ENCODE results near the gene FLOT1. TPM values are rescaled to one million over a fixed set of nuclear protein-coding genes. Genes with fewer than 3 reads are reported as not detected.
A peak's percentile ranks its signal among the peaks of the same experiment; 100 is the strongest.

FLOT1 gene
- total and polyA plus RNA-seq, 2 of the 13 experiments (the other 11 are each of a cell fraction or from before 2014, with no cell fraction given), result 82.3 to 130 TPM

DNA sequence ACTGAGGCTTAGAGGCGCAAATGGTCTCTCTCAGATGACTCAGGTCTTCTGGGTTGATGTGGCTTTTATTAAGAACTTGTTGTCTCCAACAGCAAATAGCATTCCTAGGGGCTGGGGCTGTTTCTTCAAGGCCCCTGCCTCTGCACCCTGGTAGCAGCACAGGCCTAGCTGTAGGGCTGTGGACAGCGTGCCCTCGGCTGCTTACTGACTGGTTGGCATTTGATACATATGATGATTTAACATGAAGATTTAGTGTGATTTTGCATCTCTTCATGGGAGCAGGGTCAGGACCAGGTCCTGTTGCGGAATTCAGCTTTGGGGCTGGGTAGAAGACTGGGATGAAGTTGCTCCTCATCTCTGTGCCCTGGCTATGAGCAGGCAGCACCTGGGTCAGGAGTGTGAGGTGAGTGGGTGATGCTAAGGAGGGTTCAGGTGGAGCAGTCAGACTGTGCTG lies 26.2 kb upstream of the FLOT1 start (continued):
- TF ChIP-seq HNF4A (CRISPR knock-in tag; IDR thresholded peaks at IDR 0.05), result no peak
- 0 out of 2 replicates have a peak, but pooled peaks have one; percentile 38 for TF ChIP-seq IRX3 (CRISPR knock-in tag; IDR thresholded peaks at IDR 0.05; ENCODE audit: borderline replicate concordance, low read depth)
- no peak for TF ChIP-seq MTA3 (CRISPR knock-in tag; IDR thresholded peaks at IDR 0.05)
- TF ChIP-seq IRF1 (CRISPR knock-in tag; IDR thresholded peaks at IDR 0.05; ENCODE audit: low read depth), result no peak
- no peak for TF ChIP-seq ZNF589 (CRISPR knock-in tag; conservative IDR thresholded peaks at IDR 0.05)
- TF ChIP-seq MTERF4 (CRISPR knock-in tag; IDR thresholded peaks at IDR 0.05), result no peak
- no peak for TF ChIP-seq AKAP8 (CRISPR knock-in tag; IDR thresholded peaks at IDR 0.05)
- TF ChIP-seq KMT2A (CRISPR knock-in tag; IDR thresholded peaks at IDR 0.05), result no peak
- no peak for TF ChIP-seq GTF3A (CRISPR knock-in tag; conservative IDR thresholded peaks at IDR 0.05)
- TF ChIP-seq ZFP36 (IDR thresholded peaks at IDR 0.05; ENCODE audit: borderline replicate concordance, low read depth, low read length, partially characterized antibody), result no peak
- TF ChIP-seq ZNF253 (CRISPR knock-in tag; IDR thresholded peaks at IDR 0.05; ENCODE audit: borderline replicate concordance), result no peak
- TF ChIP-seq ZBTB43 (CRISPR knock-in tag; conservative IDR thresholded peaks at IDR 0.05), result no peak
- TF ChIP-seq JUNB (CRISPR knock-in tag; IDR thresholded peaks at IDR 0.05; ENCODE audit: borderline replicate concordance), result no peak
- TF ChIP-seq, protein P1, sequence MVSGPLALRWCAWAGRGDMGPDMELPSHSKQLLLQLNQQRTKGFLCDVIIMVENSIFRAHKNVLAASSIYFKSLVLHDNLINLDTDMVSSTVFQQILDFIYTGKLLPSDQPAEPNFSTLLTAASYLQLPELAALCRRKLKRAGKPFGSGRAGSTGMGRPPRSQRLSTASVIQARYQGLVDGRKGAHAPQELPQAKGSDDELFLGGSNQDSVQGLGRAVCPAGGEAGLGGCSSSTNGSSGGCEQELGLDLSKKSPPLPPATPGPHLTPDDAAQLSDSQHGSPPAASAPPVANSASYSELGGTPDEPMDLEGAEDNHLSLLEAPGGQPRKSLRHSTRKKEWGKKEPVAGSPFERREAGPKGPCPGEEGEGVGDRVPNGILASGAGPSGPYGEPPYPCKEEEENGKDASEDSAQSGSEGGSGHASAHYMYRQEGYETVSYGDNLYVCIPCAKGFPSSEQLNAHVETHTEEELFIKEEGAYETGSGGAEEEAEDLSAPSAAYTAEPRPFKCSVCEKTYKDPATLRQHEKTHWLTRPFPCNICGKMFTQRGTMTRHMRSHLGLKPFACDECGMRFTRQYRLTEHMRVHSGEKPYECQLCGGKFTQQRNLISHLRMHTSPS (CRISPR knock-in tag; IDR thresholded peaks at IDR 0.05; ENCODE audit: low read depth), result no peak
- TF ChIP-seq, protein P2, sequence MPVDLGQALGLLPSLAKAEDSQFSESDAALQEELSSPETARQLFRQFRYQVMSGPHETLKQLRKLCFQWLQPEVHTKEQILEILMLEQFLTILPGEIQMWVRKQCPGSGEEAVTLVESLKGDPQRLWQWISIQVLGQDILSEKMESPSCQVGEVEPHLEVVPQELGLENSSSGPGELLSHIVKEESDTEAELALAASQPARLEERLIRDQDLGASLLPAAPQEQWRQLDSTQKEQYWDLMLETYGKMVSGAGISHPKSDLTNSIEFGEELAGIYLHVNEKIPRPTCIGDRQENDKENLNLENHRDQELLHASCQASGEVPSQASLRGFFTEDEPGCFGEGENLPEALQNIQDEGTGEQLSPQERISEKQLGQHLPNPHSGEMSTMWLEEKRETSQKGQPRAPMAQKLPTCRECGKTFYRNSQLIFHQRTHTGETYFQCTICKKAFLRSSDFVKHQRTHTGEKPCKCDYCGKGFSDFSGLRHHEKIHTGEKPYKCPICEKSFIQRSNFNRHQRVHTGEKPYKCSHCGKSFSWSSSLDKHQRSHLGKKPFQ (CRISPR knock-in tag; IDR thresholded peaks at IDR 0.05; ENCODE audit: insufficient replicate concordance), result peak; percentile 66
- TF ChIP-seq DRAP1 (CRISPR knock-in tag; IDR thresholded peaks at IDR 0.05), result no peak
- TF ChIP-seq, protein P3, sequence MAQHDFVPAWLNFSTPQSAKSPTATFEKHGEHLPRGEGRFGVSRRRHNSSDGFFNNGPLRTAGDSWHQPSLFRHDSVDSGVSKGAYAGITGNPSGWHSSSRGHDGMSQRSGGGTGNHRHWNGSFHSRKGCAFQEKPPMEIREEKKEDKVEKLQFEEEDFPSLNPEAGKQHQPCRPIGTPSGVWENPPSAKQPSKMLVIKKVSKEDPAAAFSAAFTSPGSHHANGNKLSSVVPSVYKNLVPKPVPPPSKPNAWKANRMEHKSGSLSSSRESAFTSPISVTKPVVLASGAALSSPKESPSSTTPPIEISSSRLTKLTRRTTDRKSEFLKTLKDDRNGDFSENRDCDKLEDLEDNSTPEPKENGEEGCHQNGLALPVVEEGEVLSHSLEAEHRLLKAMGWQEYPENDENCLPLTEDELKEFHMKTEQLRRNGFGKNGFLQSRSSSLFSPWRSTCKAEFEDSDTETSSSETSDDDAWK (CRISPR knock-in tag; IDR thresholded peaks at IDR 0.05), result no peak
- 0 out of 2 replicates have a peak, but pooled peaks have one; percentile 17 for TF ChIP-seq SP4 (CRISPR knock-in tag; IDR thresholded peaks at IDR 0.05)
- TF ChIP-seq ATF7 (IDR thresholded peaks at IDR 0.05), result no peak
- 0 out of 2 replicates have a peak, but pooled peaks have one; percentile 10 for TF ChIP-seq ATF7 (CRISPR knock-in tag; IDR thresholded peaks at IDR 0.05)
